Measurements from ENCODE around the gene GKN1.

The GKN1 gene

GRCh38 chr2:69007169-69007568 is 32.7 kb downstream of the GKN1 start:
- no peak for DNase-seq
- no peak overlapping the region for H3K4me3 ChIP-seq
- intact Hi-C loops (cut with DNase I; ENCODE audit: low total_unique reads) = no loop called here
- H3K27ac ChIP-seq = no peak overlapping the region
- no peaks in the 10 kb centered on the region for H3K36me3 ChIP-seq
- TF ChIP-seq CTCF (IDR thresholded peaks at IDR 0.05) = no peak
- H3K9me3 ChIP-seq = no peaks in the 10 kb centered on the region
- no peaks in the 10 kb centered on the region for H3K27me3 ChIP-seq
- H3K4me1 ChIP-seq = peaks cover 0 to 4% (median 0%) of the 10 kb centered on the region in 4 donors

GRCh38 chr2:69007603-69008002 is 33.2 kb downstream of the GKN1 start:
- TF ChIP-seq CTCF (IDR thresholded peaks at IDR 0.05) = no peak
- intact Hi-C loops (cut with DNase I; ENCODE audit: low total_unique reads) = no loop called here

GRCh38 chr2:69010437-69011194 is 36.2 kb downstream of the GKN1 start:
- DNase-seq = no peak
- H3K9me3 ChIP-seq = no peaks in the 10 kb centered on the region
- H3K4me3 ChIP-seq = no peak overlapping the region
- no peaks in the 10 kb centered on the region for H3K27me3 ChIP-seq
- H3K4me1 ChIP-seq = peaks cover 0 to 18% (median 8%) of the 10 kb centered on the region in 4 donors
- TF ChIP-seq CTCF (IDR thresholded peaks at IDR 0.05) = no peak
- no peaks in the 10 kb centered on the region for H3K36me3 ChIP-seq
- no peak overlapping the region for H3K27ac ChIP-seq
- intact Hi-C loops (cut with DNase I; ENCODE audit: low total_unique reads) = loop anchor here (5.0 to 10.0 kb wide), 2 partner anchors 94 to 497 kb away; no protein-coding TSS in a partner anchor

More at GRCh38 chr2:69007603-69008002, 33.2 kb downstream of the GKN1 start:
- Histone ChIP-seq H3K27ac (no peak overlapping the region), H3K36me3 (no peaks in the 10 kb centered on the region), H3K9me3 (no peaks in the 10 kb centered on the region), H3K4me1 (peaks cover 0 to 4% (median under 1%) of the 10 kb centered on the region in 4 donors), H3K27me3 (no peaks in the 10 kb centered on the region), H3K4me3 (no peak overlapping the region)
- DNase-seq = no peak

GRCh38 chr2:69011611-69012157 is 37.2 kb downstream of the GKN1 start:
- Histone ChIP-seq H3K4me1 (peaks cover 0 to 29% (median 11%) of the 10 kb centered on the region in 4 donors), H3K36me3 (no peaks in the 10 kb centered on the region), H3K27me3 (no peaks in the 10 kb centered on the region), H3K9me3 (no peaks in the 10 kb centered on the region), H3K4me3 (no peak overlapping the region), H3K27ac (peak overlapping the region in 1 of 2 donors; percentile 91)
- no peak for DNase-seq
- no peak for TF ChIP-seq CTCF (IDR thresholded peaks at IDR 0.05)
- intact Hi-C loops (cut with DNase I; ENCODE audit: low total_unique reads) = loop anchor here (2.0 to 10.0 kb wide), 3 partner anchors 93 to 496 kb away; no protein-coding TSS in a partner anchor

- intact Hi-C loops (cut with DNase I; ENCODE audit: low total_unique reads) = loop anchor here (2.0 to 10.0 kb wide), 3 partner anchors 92 to 495 kb away; no protein-coding TSS in a partner anchor
- Histone ChIP-seq H3K9me3 (no peaks in the 10 kb centered on the region), H3K4me1 (peaks cover 0 to 34% (median 16%) of the 10 kb centered on the region in 4 donors), H3K27ac (peak overlapping the region; percentile 82 to 91), H3K27me3 (no peaks in the 10 kb centered on the region), H3K4me3 (peak overlapping the region; percentile 78 to 90), H3K36me3 (no peaks in the 10 kb centered on the region)
- TF ChIP-seq CTCF (IDR thresholded peaks at IDR 0.05) = peak; percentile 75 to 87
- DNase-seq = peak; percentile 70 to 86
Measured at GRCh38 chr2:69012310-69013141, 38.1 kb downstream of the GKN1 start.
